Breast epithelium (tissue), 3 donors: ENCODE data around the gene SSH2.

Experiments
- POLR2A ChIP-seq: fragments of 450-650 bp; IDR thresholded peaks from one replicate; pipeline ENCODE4 v1.6.1; 2016; ENCODE audit warnings: antibody characterized with exemption, mild to moderate bottlenecking, moderate library complexity
- TF ChIP-seq, protein P1 (sequence below), 3 donors: fragments of 450-650 bp; IDR thresholded peaks; one replicate each; pipeline ENCODE4 v1.5.1; 2016 to 2017; ENCODE audit warnings: antibody characterized with exemption in 3 of 3, mild to moderate bottlenecking in 3 of 3, moderate library complexity in 3 of 3

DNA sequence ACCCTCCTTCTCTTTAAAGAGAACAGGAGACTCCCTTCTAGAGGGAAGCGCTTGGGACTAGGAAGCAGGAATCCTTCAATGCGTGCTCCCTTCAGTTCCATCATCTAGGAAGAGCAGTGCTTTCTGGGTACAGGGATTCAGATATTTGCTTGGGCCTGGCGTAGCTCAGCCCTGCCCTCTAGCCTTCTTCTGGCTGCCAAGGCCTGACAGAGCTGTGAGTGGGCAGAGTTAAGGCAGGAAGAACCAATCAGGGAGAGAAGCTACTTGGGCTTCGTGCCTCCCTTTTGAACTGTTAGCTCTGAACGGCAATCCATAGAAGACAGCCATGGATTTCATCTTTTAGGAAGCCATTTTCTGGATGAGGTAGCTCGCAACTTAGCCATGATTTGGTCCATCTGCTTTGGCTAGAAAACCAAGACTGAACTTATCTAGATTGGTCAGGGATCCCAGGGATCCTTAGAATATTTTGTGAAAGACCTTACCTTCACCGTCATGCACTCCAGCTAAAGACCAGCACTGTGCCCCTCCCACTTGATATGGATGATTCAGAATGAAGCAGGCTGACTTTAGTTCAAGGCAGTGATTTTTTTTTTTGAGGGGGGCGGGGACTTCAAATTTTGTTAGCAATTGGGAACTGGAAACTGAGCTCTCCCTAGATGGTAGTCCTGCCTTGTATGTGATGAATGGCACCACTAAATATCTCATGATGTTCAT is 304.8 kb downstream of the SSH2 start:
- TF ChIP-seq, protein P1, sequence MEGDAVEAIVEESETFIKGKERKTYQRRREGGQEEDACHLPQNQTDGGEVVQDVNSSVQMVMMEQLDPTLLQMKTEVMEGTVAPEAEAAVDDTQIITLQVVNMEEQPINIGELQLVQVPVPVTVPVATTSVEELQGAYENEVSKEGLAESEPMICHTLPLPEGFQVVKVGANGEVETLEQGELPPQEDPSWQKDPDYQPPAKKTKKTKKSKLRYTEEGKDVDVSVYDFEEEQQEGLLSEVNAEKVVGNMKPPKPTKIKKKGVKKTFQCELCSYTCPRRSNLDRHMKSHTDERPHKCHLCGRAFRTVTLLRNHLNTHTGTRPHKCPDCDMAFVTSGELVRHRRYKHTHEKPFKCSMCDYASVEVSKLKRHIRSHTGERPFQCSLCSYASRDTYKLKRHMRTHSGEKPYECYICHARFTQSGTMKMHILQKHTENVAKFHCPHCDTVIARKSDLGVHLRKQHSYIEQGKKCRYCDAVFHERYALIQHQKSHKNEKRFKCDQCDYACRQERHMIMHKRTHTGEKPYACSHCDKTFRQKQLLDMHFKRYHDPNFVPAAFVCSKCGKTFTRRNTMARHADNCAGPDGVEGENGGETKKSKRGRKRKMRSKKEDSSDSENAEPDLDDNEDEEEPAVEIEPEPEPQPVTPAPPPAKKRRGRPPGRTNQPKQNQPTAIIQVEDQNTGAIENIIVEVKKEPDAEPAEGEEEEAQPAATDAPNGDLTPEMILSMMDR (IDR thresholded peaks at IDR 0.05), result no peak
- TF ChIP-seq POLR2A, result no peak
